GM12875 (cell line): Measurements from ENCODE around the gene ZFPM1.

Experiments used
- H3K4me3 ChIP-seq: one replicate; pipeline ENCODE4 v1.5.1; 2011; ENCODE audit warnings: low read depth, low read length, control low read depth
- TF ChIP-seq, protein P1 (sequence below): IDR thresholded peaks from 2 replicates; pipeline ENCODE4 v1.5.1; 2011; ENCODE audit warnings: low read depth, mild to moderate bottlenecking, control low read depth, inconsistent platforms, low read length, moderate library complexity, borderline replicate concordance; ENCODE audit not compliant: insufficient read depth

The ZFPM1 gene

DNA sequence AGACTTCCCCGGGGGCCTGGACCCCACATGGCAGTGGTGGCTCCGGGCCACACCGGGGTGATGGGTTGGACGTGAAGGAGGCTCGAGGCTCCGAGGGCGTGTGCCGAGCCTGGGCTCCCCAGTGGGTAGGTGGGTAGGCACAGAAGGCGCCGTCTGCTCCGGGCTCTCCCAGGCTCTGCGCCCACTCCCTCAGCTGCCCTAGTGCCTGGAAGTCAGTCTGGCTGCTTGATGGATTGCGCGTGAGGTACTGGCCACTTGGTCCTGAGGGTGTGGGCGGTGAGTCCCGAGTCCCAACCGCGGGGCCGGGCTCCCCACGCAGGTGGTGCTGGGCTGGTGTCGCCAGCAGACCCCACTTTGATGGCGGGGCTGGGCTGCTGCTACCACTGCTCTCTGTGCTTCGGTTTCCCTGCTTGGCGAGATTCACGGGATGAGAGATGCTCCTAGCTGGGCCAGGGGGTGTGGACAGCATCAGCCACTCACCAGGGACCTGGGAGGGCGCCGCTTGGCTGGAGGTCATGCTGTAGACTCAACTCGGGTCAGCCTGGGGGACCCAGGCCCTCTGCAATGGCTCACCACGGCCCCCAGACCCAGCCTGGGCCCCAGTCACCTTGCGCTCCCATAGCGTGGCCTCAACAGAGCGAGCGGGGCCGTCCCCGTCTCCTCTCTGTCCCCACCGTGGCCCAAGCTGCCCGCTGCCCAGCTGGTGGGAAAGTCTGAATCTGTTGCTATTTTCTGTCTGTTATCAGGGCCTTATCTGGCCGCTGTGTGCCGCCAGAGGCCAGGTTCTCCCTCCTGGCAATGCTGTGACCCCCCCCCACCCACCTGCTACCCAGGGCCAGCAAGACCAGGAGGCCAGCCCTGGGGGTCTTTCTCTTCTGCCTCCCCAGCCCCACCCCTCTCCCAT is 26.1 kb downstream of the ZFPM1 start:
- TF ChIP-seq, protein P1, sequence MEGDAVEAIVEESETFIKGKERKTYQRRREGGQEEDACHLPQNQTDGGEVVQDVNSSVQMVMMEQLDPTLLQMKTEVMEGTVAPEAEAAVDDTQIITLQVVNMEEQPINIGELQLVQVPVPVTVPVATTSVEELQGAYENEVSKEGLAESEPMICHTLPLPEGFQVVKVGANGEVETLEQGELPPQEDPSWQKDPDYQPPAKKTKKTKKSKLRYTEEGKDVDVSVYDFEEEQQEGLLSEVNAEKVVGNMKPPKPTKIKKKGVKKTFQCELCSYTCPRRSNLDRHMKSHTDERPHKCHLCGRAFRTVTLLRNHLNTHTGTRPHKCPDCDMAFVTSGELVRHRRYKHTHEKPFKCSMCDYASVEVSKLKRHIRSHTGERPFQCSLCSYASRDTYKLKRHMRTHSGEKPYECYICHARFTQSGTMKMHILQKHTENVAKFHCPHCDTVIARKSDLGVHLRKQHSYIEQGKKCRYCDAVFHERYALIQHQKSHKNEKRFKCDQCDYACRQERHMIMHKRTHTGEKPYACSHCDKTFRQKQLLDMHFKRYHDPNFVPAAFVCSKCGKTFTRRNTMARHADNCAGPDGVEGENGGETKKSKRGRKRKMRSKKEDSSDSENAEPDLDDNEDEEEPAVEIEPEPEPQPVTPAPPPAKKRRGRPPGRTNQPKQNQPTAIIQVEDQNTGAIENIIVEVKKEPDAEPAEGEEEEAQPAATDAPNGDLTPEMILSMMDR = no peak
- H3K4me3 ChIP-seq = no peak overlapping the region

DNA sequence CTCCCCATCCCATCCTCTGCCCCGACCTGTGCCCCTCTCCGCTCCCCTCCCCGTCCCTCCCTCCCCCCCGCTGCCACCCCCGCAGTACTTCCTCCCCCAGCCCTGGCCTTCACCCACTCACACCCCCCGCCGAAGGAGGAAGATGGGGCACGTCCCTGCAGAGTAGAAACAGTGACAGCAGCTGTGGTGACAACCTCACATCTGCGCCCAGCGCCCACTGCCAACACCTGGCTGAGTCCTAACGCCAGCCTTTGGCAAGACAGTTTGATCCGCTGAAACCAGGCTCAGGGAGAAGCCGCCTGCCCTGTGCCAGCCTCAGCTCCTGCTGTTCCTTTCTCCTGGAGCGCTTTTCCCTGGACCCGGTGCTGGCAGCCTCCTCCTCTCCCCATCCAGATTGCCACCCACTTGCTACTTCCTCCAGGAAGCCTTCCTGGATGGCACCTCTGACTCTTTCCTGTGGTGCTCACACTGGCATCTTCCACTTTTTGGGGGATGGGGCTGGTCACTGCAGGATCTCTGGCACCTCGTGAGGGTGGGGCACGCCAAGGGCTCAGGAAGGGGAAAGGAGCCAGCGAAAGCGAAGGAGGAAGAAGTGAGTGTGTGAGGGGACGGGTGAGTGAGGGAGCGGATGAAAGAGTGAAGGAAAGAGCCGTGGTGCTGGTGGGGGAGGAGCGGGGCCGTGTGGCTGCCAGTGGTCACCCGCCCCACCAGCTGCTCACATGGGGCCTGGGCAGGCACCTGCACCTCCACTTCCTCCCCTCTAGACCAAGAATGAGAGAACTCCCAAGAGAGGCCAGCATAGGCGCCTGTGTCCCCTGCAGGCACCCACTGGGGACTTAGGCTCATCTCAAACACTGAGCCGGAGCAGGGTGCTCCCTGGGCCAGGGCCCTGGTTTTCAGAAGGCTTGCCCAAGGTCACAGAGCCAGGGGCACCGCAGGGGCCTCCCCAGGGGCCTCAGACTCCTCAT is 27.0 kb downstream of the ZFPM1 start:
- TF ChIP-seq, protein P1 = no peak
- H3K4me3 ChIP-seq = no peak overlapping the region

DNA sequence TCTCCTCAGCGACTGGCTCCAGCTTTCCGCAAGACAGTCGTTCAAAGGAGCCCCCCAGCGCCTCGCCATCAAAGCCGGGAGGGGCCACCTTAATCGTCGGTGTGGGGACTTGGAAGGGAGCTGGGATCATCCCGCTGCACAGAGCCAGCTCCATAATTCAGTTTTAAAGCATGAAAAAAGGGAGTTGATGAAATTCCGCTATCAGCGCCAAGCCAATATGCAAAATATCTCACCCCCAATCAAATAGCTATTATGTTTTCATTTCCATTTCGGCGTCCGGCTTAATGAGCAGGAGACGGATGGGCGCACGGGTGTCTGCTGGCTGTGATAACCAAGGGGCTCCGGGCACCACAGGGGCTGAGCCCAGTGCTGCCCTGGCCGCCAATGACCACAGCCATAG is 27.7 kb downstream of the ZFPM1 start:
- no peak overlapping the region for H3K4me3 ChIP-seq
- TF ChIP-seq, protein P1 = no peak

DNA sequence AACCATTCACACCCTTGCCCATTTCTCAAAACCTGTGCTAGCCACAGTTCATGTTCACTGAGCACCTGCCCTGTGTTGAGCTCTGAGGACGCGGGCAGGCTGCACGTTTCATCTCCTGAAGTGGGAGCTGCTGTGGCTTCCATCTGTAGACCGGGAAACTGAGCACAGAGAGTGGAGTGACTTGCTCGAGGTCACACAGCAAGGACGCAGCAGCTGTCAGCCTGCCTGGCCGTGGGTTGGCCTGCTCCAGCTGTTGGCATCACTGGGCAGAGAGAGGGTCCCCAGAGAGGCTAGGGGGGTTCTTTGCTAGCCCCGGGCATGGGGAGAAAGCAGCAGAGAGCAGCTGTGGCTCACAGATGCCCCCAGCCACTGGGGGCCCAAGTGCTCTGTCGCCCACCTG is 28.8 kb downstream of the ZFPM1 start:
- H3K4me3 ChIP-seq = no peak overlapping the region
- TF ChIP-seq, protein P1 = no peak

GRCh38 chr16:88482630-88483391 is 29.7 kb downstream of the ZFPM1 start:
- TF ChIP-seq, protein P1 = no peak
- no peak overlapping the region for H3K4me3 ChIP-seq

- no peak overlapping the region for H3K4me3 ChIP-seq
- TF ChIP-seq, protein P1 = no peak
These were observed 30.2 kb downstream of the ZFPM1 start for GRCh38 chr16:88483392-88483641.
